Keratinocyte (primary cell): ENCODE data around the gene SOX1. TPM values are rescaled to one million over a fixed set of nuclear protein-coding genes. Genes with fewer than 3 reads are reported as not detected.

Experiments used
- DNase-seq: peaks from one replicate; pipeline ENCODE4 v3.0.0-alpha.2; 2011; ENCODE audit warnings: low read depth, missing footprints, low spot score
- FAIRE-seq: peaks from 2 replicates; lab custom pipeline; 2011; peaks lifted over from hg19 to GRCh38; lab: Jason Lieb, UNC
- H2AFZ ChIP-seq: 2 replicates; pipeline ENCODE4 v1.6.0; 2012; ENCODE audit warnings: low read length, control low read depth, inconsistent platforms; ENCODE audit not compliant: control insufficient read depth
- H3K27ac ChIP-seq: 2 replicates; pipeline ENCODE4 v1.5.1; 2011; ENCODE audit warnings: low read length; ENCODE audit not compliant: control insufficient read depth, insufficient read depth
- H3K27me3 ChIP-seq: 3 replicates; pipeline ENCODE4 v1.6.0; 2011; ENCODE audit warnings: low read length; ENCODE audit not compliant: control insufficient read depth, insufficient read depth; ENCODE audit errors: extremely low read depth
- H3K36me3 ChIP-seq, 2 experiments: 2 replicates in 1 of 2; 3 replicates in 1 of 2; pipeline ENCODE4 v1.5.1; 2011; ENCODE audit warnings: low read length in 2 of 2, mild to moderate bottlenecking in 1 of 2; ENCODE audit not compliant: control insufficient read depth in 2 of 2, insufficient read depth in 2 of 2; ENCODE audit errors: extremely low read depth in 1 of 2
- H3K4me1 ChIP-seq: 3 replicates; pipeline ENCODE4 v1.5.1; 2011; ENCODE audit warnings: low read length; ENCODE audit not compliant: control insufficient read depth, insufficient read depth; ENCODE audit errors: extremely low read depth
- H3K4me2 ChIP-seq: 3 replicates; pipeline ENCODE4 v1.6.0; 2011; ENCODE audit warnings: low read depth, low read length; ENCODE audit not compliant: control insufficient read depth, insufficient read depth; ENCODE audit errors: extremely low read depth
- H3K4me3 ChIP-seq, 3 experiments: fragments of 200-600 bp in 1 of 3; sonication (generic) in 1 of 3; 2 replicates in 2 of 3; 3 replicates in 1 of 3; pipeline ENCODE4 v1.5.1; 2011 to 2016; ENCODE audit warnings: low read length in 3 of 3, mild to moderate bottlenecking in 3 of 3, control low read depth in 2 of 3, inconsistent platforms in 1 of 3, low read depth in 1 of 3, mixed read lengths in 1 of 3, mixed run types in 1 of 3, moderate library complexity in 1 of 3; ENCODE audit not compliant: control insufficient read depth in 2 of 3, insufficient read depth in 2 of 3; ENCODE audit errors: extremely low read depth in 1 of 3
- H3K79me2 ChIP-seq: 2 replicates; pipeline ENCODE4 v1.6.0; 2012; ENCODE audit warnings: low read length; ENCODE audit not compliant: control insufficient read depth, insufficient read depth
- H3K9ac ChIP-seq: 3 replicates; pipeline ENCODE4 v1.6.0; 2011; ENCODE audit warnings: low read length; ENCODE audit not compliant: control insufficient read depth, insufficient read depth; ENCODE audit errors: extremely low read depth
- H3K9me1 ChIP-seq: 3 replicates; pipeline ENCODE4 v1.6.0; 2011; ENCODE audit warnings: low read length; ENCODE audit not compliant: control insufficient read depth, insufficient read depth; ENCODE audit errors: extremely low read depth
- H3K9me3 ChIP-seq: 2 replicates; pipeline ENCODE4 v1.5.1; 2012; ENCODE audit warnings: low read depth, low read length; ENCODE audit not compliant: control insufficient read depth
- H4K20me1 ChIP-seq: 3 replicates; pipeline ENCODE4 v1.6.0; 2011; ENCODE audit warnings: low read length; ENCODE audit not compliant: control insufficient read depth, insufficient read depth; ENCODE audit errors: extremely low read depth
- CTCF ChIP-seq, 3 experiments: IDR thresholded peaks in 1 of 3; conservative IDR thresholded peaks in 1 of 3; optimal IDR thresholded peaks in 1 of 3; 2 replicates in 2 of 3; 3 replicates in 1 of 3; pipeline versions ENCODE3 to v1.5.1; 2011; ENCODE audit warnings: low read length in 3 of 3, mild to moderate bottlenecking in 3 of 3, moderate library complexity in 2 of 3, control low read depth in 1 of 3, inconsistent platforms in 1 of 3; ENCODE audit not compliant: insufficient read depth in 2 of 3; ENCODE audit errors: extremely low read depth in 1 of 3
- EZH2 ChIP-seq: IDR thresholded peaks from one replicate; pipeline ENCODE4 v1.6.1; 2012; ENCODE audit warnings: inconsistent platforms, mild to moderate bottlenecking, low read length, moderate library complexity
- dilution Hi-C: fragments of 300-500 bp; cut with MboI; formaldehyde crosslinking; loops from one replicate; pipeline ENCODE4 v1.7.0; 2020; ENCODE audit warnings: low sequenced_read_pairs; ENCODE audit not compliant: extremely low pct_ligation_motif_present
- polyA plus RNA-seq, 5 experiments: library from polyadenylated mRNA; depleted of rRNA in 3 of 5; stranded (reverse) in 3 of 5; stranded (forward) in 1 of 5; unstranded in 1 of 5; fragments of >200 nt; gene quantifications; 1 replicate in 1 of 5; 2 replicates in 3 of 5; 3 replicates in 1 of 5; pipeline versions ENCODE4 v1.2.1 to v1.2.3, GENCODE V29; 2011 to 2012; ENCODE audit warnings: missing spikeins in 2 of 5, low read depth in 1 of 5, low replicate concordance in 1 of 5

SOX1 gene
- polyA plus RNA-seq, 1 donor (not counting 4 experiments of a cell fraction or from before 2014, with no cell fraction given): not detected

- no peaks in the 10 kb centered on the region for H3K27me3 ChIP-seq
- DNase-seq (no peak), FAIRE-seq (no peak)
- H3K4me2 ChIP-seq: no peak overlapping the region
- H3K4me1 ChIP-seq: no peaks in the 10 kb centered on the region
- H3K27ac ChIP-seq: no peak overlapping the region
- no peaks in the 10 kb centered on the region for H3K9me1 ChIP-seq
- H3K79me2 ChIP-seq: no peaks in the 10 kb centered on the region
- dilution Hi-C loops: no loop called here
- no peaks in the 10 kb centered on the region for H3K36me3 ChIP-seq
- H3K9me3 ChIP-seq: peaks cover 14% of the 10 kb centered on the region
- H4K20me1 ChIP-seq: no peaks in the 10 kb centered on the region
- H3K4me3 ChIP-seq: no peak overlapping the region
- H3K9ac ChIP-seq: no peak overlapping the region
- TF ChIP-seq EZH2: no peak
- no peak for TF ChIP-seq CTCF (optimal IDR thresholded peaks at IDR 0.05 in 1 of 3, IDR thresholded peaks at IDR 0.05 in 1 of 3, conservative IDR thresholded peaks at IDR 0.05 in 1 of 3; ENCODE audit: extremely low read depth in 1 of 3, insufficient read depth in 2 of 3, low read length in 3 of 3)
- H2AFZ ChIP-seq: no peak overlapping the region
Measured at GRCh38 chr13:112117258-112117954, 50.5 kb downstream of the SOX1 start.

- no peak for DNase-seq
- dilution Hi-C loops: no loop called here
- no peak overlapping the region for H3K4me2 ChIP-seq
- FAIRE-seq: no peak
- no peak overlapping the region for H3K27ac ChIP-seq
- H3K27me3 ChIP-seq: no peaks in the 10 kb centered on the region
- no peak for TF ChIP-seq EZH2
- no peak for TF ChIP-seq CTCF (optimal IDR thresholded peaks at IDR 0.05 in 1 of 3, IDR thresholded peaks at IDR 0.05 in 1 of 3, conservative IDR thresholded peaks at IDR 0.05 in 1 of 3; ENCODE audit: extremely low read depth in 1 of 3, insufficient read depth in 2 of 3, low read length in 3 of 3)
- H3K9me3 ChIP-seq: peaks cover 14% of the 10 kb centered on the region
- H3K9me1 ChIP-seq: no peaks in the 10 kb centered on the region
- no peaks in the 10 kb centered on the region for H3K79me2 ChIP-seq
- no peak overlapping the region for H3K4me3 ChIP-seq
- H3K9ac ChIP-seq: no peak overlapping the region
- H4K20me1 ChIP-seq: no peaks in the 10 kb centered on the region
- no peak overlapping the region for H2AFZ ChIP-seq
- no peaks in the 10 kb centered on the region for H3K4me1 ChIP-seq
- H3K36me3 ChIP-seq: no peaks in the 10 kb centered on the region
Measured at GRCh38 chr13:112117955-112118302, 51.0 kb downstream of the SOX1 start.
